Neural cell (in vitro differentiated cells): ENCODE data around the gene PDE8A. TPM values are rescaled to one million over a fixed set of nuclear protein-coding genes. Genes with fewer than 3 reads are reported as not detected.

Experiments
- H2AFZ ChIP-seq: fragments of 200-600, 300-800 bp; sonication (generic), shearing (Covaris generic); 2 replicates; pipeline ENCODE4 v1.6.0; 2014; ENCODE audit warnings: low read depth, mild to moderate bottlenecking, antibody characterized with exemption, low read length, moderate library complexity
- H3F3A ChIP-seq: fragments of 200-600 bp; shearing (Covaris generic); 2 replicates; pipeline ENCODE4 v1.6.1; 2016; ENCODE audit warnings: mild to moderate bottlenecking, moderate library complexity, mixed read lengths, antibody characterized with exemption, low read length; ENCODE audit not compliant: insufficient read depth, poor library complexity, severe bottlenecking
- H3K27ac ChIP-seq: fragments of 200-600, 300-800 bp; sonication (generic), shearing (Covaris generic); 2 replicates; pipeline ENCODE4 v1.5.1; 2014; ENCODE audit warnings: mild to moderate bottlenecking, low read length, moderate library complexity
- H3K27me3 ChIP-seq: fragments of 300-800, 200-600 bp; sonication (generic), shearing (Covaris generic); 2 replicates; pipeline ENCODE4 v1.6.0; 2014; ENCODE audit warnings: mild to moderate bottlenecking, low read depth, low read length, moderate library complexity; ENCODE audit not compliant: insufficient read depth
- H3K36me3 ChIP-seq: fragments of 300-800, 200-600 bp; sonication (generic), shearing (Covaris generic); 2 replicates; pipeline ENCODE4 v1.5.1; 2014; ENCODE audit warnings: mild to moderate bottlenecking, antibody characterized with exemption, low read length, moderate library complexity; ENCODE audit not compliant: insufficient read depth
- H3K4me2 ChIP-seq: fragments of 300-800, 200-600 bp; sonication (generic), shearing (Covaris generic); 2 replicates; pipeline ENCODE4 v1.6.0; 2014; ENCODE audit warnings: mild to moderate bottlenecking, low read length
- H3K4me3 ChIP-seq: fragments of 300-800, 200-600 bp; sonication (generic), shearing (Covaris generic); 2 replicates; pipeline ENCODE4 v1.5.1; 2014; ENCODE audit warnings: mild to moderate bottlenecking, low read length, moderate library complexity
- H3K79me2 ChIP-seq: fragments of 200-600 bp; shearing (Covaris generic); replicated peaks from 2 replicates; pipeline ENCODE4 v1.6.0; 2014; ENCODE audit warnings: mild to moderate bottlenecking, low read length, moderate library complexity; ENCODE audit not compliant: insufficient read depth
- H3K9ac ChIP-seq: fragments of 300-800, 200-600 bp; sonication (generic), shearing (Covaris generic); 2 replicates; pipeline ENCODE4 v1.6.1; 2016; ENCODE audit warnings: mild to moderate bottlenecking, low read length, mixed read lengths
- H3K9me2 ChIP-seq: fragments of 200-600 bp; shearing (Covaris generic); 2 replicates; pipeline ENCODE4 v1.6.1; 2016; ENCODE audit warnings: mild to moderate bottlenecking, low read length, mixed read lengths; ENCODE audit not compliant: insufficient read depth
- H3K9me3 ChIP-seq: fragments of 200-600, 300-800 bp; sonication (generic), shearing (Covaris generic); 2 replicates; pipeline ENCODE4 v1.6.1; 2016; ENCODE audit warnings: mild to moderate bottlenecking, mixed run types, low read length, moderate library complexity, mixed read lengths
- H4K20me1 ChIP-seq: fragments of 200-600 bp; shearing (Covaris generic); 2 replicates; pipeline ENCODE4 v1.6.1; 2016; ENCODE audit warnings: mild to moderate bottlenecking, mixed run types; ENCODE audit not compliant: insufficient read depth
- EP300 ChIP-seq: fragments of 450-650 bp; conservative IDR thresholded peaks from 2 replicates; pipeline ENCODE4 v1.6.1; 2014; ENCODE audit warnings: antibody characterized with exemption, mild to moderate bottlenecking, moderate library complexity; ENCODE audit not compliant: poor library complexity, severe bottlenecking
- EZH2 ChIP-seq: fragments of 200-600, 300-800 bp; shearing (Covaris generic), sonication (generic); IDR thresholded peaks from 2 replicates; pipeline ENCODE4 v1.6.1; 2014; ENCODE audit warnings: antibody characterized with exemption, low read length, borderline replicate concordance, mild to moderate bottlenecking; ENCODE audit not compliant: insufficient read depth, poor library complexity, severe bottlenecking
- MXI1 ChIP-seq: fragments of 450-650 bp; conservative IDR thresholded peaks from 2 replicates; pipeline ENCODE4 v1.6.1; 2014; ENCODE audit warnings: antibody characterized with exemption, mild to moderate bottlenecking; ENCODE audit not compliant: poor library complexity, severe bottlenecking
- POLR2AphosphoS5 ChIP-seq: IDR thresholded peaks from 2 replicates; pipeline ENCODE4 v1.6.1; 2012
- RAD21 ChIP-seq: fragments of 450-650 bp; conservative IDR thresholded peaks from 2 replicates; pipeline ENCODE4 v1.6.1; 2014; ENCODE audit warnings: antibody characterized with exemption, mild to moderate bottlenecking, moderate library complexity
- SMC3 ChIP-seq: fragments of 450-650 bp; conservative IDR thresholded peaks from 2 replicates; pipeline ENCODE4 v1.6.1; 2014; ENCODE audit warnings: antibody characterized with exemption, mild to moderate bottlenecking, moderate library complexity; ENCODE audit not compliant: poor library complexity
- TAF1 ChIP-seq: IDR thresholded peaks from 2 replicates; pipeline ENCODE4 v1.6.1; 2012; ENCODE audit warnings: low read depth
- polyA plus RNA-seq: library from polyadenylated mRNA; depleted of rRNA; stranded (reverse); fragments of >200 nt; gene quantifications from 2 replicates; pipeline ENCODE4 v1.2.3, GENCODE V29; 2014
- TF ChIP-seq, protein P1 (sequence below): fragments of 450-650 bp; IDR thresholded peaks from 2 replicates; pipeline ENCODE4 v1.5.1; 2014; ENCODE audit warnings: antibody characterized with exemption, mild to moderate bottlenecking, moderate library complexity; ENCODE audit not compliant: poor library complexity, severe bottlenecking
- TF ChIP-seq, protein P2 (sequence below): IDR thresholded peaks from 2 replicates; pipeline ENCODE4 v1.6.1; 2012; ENCODE audit warnings: borderline replicate concordance

PDE8A gene
- polyA plus RNA-seq, 1 donor from 2014 or later, result 13.2 TPM

DNA sequence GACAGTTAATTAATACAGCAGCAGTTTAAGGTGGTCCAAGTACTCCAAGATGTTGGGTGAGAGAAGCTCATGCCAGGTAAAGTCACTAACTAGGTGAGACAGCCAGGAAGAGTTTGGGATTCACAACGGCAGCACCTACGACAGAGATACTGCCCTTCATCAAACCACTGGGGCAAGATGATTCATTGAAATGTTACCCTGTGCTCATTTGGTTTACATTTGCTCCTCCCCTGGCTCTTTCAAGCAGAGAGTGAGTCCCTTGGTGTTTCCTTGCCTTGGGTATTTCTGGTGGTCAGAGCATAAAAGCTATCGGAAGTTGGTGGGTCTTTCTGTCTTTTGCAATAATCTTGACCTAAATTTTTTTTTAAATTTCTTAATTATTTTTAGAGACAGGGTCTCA lies 19.9 kb upstream of the PDE8A start (continued):
- no peak for TF ChIP-seq EZH2
- no peak for TF ChIP-seq POLR2AphosphoS5

DNA sequence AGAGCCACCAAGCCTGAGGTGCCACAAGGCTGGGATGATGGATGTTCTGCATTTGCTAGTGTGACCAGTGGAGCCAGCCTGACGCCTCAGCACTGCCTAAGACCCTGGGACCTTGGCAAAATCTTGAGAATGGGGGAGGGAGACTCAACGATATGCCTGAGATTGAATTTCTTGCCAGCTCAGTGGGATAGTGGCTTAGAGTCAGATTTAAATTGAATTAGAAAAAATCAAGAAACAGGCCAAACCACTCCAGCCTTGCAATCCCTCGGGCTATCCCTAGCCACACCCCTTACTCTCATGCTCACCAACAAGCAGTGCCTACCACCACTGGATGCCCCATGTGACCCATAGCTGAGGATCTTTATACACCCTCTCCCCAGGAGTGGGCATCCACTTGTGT lies 18.7 kb upstream of the PDE8A start:
- Histone ChIP-seq H3K9me2 (no peaks in the 10 kb centered on the region), H3K4me3 (no peak overlapping the region), H3K9ac (no peak overlapping the region), H3K36me3 (no peaks in the 10 kb centered on the region), H3K4me2 (no peak overlapping the region), H2AFZ (no peak overlapping the region), H3K27me3 (no peaks in the 10 kb centered on the region), H3K9me3 (no peaks in the 10 kb centered on the region), H3F3A (no peaks in the 10 kb centered on the region), H4K20me1 (no peaks in the 10 kb centered on the region), H3K27ac (no peak overlapping the region), H3K79me2 (no peaks in the 10 kb centered on the region)
- TF ChIP-seq, protein P1, sequence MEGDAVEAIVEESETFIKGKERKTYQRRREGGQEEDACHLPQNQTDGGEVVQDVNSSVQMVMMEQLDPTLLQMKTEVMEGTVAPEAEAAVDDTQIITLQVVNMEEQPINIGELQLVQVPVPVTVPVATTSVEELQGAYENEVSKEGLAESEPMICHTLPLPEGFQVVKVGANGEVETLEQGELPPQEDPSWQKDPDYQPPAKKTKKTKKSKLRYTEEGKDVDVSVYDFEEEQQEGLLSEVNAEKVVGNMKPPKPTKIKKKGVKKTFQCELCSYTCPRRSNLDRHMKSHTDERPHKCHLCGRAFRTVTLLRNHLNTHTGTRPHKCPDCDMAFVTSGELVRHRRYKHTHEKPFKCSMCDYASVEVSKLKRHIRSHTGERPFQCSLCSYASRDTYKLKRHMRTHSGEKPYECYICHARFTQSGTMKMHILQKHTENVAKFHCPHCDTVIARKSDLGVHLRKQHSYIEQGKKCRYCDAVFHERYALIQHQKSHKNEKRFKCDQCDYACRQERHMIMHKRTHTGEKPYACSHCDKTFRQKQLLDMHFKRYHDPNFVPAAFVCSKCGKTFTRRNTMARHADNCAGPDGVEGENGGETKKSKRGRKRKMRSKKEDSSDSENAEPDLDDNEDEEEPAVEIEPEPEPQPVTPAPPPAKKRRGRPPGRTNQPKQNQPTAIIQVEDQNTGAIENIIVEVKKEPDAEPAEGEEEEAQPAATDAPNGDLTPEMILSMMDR, result no peak
- TF ChIP-seq, protein P2, sequence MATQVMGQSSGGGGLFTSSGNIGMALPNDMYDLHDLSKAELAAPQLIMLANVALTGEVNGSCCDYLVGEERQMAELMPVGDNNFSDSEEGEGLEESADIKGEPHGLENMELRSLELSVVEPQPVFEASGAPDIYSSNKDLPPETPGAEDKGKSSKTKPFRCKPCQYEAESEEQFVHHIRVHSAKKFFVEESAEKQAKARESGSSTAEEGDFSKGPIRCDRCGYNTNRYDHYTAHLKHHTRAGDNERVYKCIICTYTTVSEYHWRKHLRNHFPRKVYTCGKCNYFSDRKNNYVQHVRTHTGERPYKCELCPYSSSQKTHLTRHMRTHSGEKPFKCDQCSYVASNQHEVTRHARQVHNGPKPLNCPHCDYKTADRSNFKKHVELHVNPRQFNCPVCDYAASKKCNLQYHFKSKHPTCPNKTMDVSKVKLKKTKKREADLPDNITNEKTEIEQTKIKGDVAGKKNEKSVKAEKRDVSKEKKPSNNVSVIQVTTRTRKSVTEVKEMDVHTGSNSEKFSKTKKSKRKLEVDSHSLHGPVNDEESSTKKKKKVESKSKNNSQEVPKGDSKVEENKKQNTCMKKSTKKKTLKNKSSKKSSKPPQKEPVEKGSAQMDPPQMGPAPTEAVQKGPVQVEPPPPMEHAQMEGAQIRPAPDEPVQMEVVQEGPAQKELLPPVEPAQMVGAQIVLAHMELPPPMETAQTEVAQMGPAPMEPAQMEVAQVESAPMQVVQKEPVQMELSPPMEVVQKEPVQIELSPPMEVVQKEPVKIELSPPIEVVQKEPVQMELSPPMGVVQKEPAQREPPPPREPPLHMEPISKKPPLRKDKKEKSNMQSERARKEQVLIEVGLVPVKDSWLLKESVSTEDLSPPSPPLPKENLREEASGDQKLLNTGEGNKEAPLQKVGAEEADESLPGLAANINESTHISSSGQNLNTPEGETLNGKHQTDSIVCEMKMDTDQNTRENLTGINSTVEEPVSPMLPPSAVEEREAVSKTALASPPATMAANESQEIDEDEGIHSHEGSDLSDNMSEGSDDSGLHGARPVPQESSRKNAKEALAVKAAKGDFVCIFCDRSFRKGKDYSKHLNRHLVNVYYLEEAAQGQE, result no peak

DNA sequence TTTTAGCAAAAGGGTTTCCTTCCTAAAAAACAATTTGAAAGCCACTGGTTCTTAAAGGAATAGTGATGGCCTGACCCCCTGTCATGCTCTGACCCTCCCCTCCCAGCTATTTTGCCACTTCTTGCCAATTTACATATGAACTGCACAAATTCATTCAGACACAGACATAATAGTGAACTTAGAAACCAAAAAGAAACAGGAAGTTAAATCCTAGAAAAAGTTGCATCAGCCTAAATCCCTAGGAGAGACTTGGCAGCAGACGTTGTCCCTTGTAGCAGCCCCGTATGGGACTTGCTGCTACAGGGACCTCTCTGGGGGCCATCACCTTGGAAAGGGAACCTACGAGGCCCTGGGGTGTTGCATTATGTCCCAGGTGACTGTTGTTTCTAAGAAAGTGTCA lies 14.3 kb upstream of the PDE8A start:
- Histone ChIP-seq H4K20me1 (no peaks in the 10 kb centered on the region), H3K9me2 (no peaks in the 10 kb centered on the region), H3F3A (no peaks in the 10 kb centered on the region), H3K9ac (no peak overlapping the region), H2AFZ (no peak overlapping the region), H3K27me3 (no peaks in the 10 kb centered on the region), H3K4me2 (no peak overlapping the region), H3K36me3 (no peaks in the 10 kb centered on the region), H3K27ac (no peak overlapping the region), H3K79me2 (no peaks in the 10 kb centered on the region), H3K9me3 (no peaks in the 10 kb centered on the region), H3K4me3 (no peak overlapping the region)
- TF ChIP-seq RAD21 (no peak), TAF1 (no peak), EZH2 (no peak), EP300 (no peak), SMC3 (no peak), POLR2AphosphoS5 (no peak), MXI1 (no peak)
- TF ChIP-seq, protein P2, result no peak
- TF ChIP-seq, protein P1, result no peak
